GM12872 (cell line): ENCODE results near the gene NCK2.

Source experiments
- TF ChIP-seq, protein P1 (sequence below): IDR thresholded peaks from 3 replicates; pipeline ENCODE4 v1.5.1; 2011; ENCODE audit warnings: low read depth, mild to moderate bottlenecking, low read length, moderate library complexity; ENCODE audit not compliant: insufficient read depth

NCK2 gene

GRCh38 chr2:105752691-105753358, 8.1 kb downstream of the NCK2 start:
- TF ChIP-seq, protein P1, sequence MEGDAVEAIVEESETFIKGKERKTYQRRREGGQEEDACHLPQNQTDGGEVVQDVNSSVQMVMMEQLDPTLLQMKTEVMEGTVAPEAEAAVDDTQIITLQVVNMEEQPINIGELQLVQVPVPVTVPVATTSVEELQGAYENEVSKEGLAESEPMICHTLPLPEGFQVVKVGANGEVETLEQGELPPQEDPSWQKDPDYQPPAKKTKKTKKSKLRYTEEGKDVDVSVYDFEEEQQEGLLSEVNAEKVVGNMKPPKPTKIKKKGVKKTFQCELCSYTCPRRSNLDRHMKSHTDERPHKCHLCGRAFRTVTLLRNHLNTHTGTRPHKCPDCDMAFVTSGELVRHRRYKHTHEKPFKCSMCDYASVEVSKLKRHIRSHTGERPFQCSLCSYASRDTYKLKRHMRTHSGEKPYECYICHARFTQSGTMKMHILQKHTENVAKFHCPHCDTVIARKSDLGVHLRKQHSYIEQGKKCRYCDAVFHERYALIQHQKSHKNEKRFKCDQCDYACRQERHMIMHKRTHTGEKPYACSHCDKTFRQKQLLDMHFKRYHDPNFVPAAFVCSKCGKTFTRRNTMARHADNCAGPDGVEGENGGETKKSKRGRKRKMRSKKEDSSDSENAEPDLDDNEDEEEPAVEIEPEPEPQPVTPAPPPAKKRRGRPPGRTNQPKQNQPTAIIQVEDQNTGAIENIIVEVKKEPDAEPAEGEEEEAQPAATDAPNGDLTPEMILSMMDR: no peak

DNA sequence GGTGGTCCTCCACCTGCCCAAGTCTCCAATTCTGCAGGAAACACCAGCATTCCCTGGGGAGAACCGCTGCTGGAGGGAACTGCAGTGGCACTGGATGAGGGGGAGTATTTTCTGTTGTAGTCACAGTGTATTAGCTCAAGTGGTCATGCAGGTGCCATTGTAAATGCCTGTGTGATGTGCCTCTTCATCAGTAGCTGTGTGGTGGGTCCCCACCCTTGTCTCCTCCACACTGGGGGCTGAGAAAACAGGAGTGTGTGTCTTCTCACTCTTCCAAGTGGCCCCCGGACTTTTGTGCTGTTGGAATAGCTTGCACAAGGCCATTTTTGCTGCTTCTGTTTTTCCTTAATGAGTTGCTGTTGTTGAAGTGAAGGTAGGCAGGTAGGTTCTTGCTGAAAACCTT, 8.7 kb downstream of the NCK2 start:
- TF ChIP-seq, protein P1: no peak

- TF ChIP-seq, protein P1: no peak
Observed at GRCh38 chr2:105754011-105754410, 9.3 kb downstream of the NCK2 start.

- TF ChIP-seq, protein P1: no peak
Observed at GRCh38 chr2:105754994-105755393, 10.3 kb downstream of the NCK2 start.

DNA sequence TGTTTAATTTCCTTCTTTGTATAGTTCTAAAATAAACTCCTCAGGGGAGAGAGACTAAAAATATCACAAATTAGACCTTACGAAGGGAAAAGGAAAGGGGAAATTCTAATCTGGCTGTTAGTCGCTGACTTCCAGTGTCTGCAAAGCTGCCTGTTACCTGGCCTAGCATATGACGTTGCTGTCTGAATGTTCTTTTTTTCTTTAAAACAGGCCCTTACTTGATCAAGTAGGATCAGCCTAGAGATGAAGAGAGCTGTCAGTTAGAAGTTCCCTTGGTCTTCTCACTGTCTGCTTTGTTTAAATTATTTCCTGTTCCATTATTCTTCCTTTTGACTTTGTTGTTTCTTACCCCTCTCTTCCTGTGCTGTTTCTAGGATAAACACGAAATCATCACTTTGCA, 11.2 kb downstream of the NCK2 start:
- TF ChIP-seq, protein P1: no peak

DNA sequence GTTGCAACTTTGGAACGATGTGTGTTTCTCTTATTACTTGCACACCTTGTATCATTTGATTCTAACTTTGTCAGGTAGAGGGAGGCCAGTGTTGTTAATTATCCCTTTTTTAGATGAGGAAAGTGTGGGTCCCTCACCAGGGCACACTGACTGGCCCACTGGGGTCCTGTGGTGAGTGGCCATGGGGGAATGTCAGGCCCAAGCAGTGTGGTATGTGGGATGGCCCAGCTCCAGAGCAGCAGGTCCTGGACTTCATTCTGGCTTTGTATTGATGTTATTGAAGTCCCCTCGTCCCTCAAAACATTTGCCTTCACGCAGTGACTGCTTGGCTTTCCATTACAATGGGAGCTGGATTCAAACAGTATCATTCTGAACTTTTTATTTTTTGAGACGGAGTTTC, 11.7 kb downstream of the NCK2 start:
- TF ChIP-seq, protein P1: no peak

GRCh38 chr2:105757433-105757832, 12.7 kb downstream of the NCK2 start:
- TF ChIP-seq, protein P1: no peak

GRCh38 chr2:105760191-105760590, 15.5 kb downstream of the NCK2 start:
- TF ChIP-seq, protein P1: no peak
